Body of pancreas (tissue), 4 donors: ENCODE results near the gene GATAD2B.

Experiments
- CTCF ChIP-seq, 7 experiments: fragments of 450-650 bp in 4 of 7; fragments of 200-600 bp in 3 of 7; sonication (generic) in 3 of 7; IDR thresholded peaks; one replicate each; pipeline ENCODE4 v1.5.1; 2016 to 2019; ENCODE audit warnings: antibody characterized with exemption in 7 of 7
- POLR2A ChIP-seq, 3 donors: fragments of 450-650 bp; IDR thresholded peaks; one replicate each; pipeline ENCODE4 v1.6.1; 2016; ENCODE audit warnings: antibody characterized with exemption in 3 of 3, mild to moderate bottlenecking in 2 of 3

DNA sequence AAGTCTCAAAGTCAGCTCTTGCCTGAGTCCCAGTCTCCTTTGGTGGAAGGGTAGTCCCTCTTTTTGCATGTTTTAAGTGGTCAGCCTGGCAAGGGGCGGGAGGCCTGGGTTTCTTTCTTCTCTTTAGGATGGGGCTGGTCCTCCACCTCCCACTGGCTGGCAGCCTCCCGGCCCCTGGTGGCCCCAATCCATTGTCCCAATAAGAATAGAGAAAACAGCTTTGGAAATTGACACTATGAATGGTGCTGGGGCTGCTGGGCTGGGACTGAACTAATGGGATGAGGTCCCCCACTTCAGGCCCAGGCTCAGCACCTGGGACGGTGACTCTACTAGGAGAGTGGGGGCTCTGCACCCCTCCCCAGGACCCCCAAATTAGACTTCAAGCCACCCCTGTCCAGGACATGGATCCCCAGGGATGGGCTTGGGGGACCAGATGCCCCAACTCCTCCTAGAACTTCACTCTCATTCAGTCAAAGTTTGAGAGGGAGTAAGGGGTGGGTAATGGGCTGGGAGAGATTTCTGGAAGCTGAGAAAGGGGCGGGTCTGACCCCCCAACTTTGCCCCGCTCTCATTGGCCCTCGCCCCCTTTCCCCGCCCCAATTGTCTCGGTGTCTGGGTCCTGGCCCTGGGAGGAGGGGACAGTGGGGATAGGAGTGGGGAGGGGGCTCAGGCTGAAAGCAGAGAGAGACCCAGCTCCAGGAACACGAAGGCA lies 129.4 kb downstream of the GATAD2B start:
- TF ChIP-seq POLR2A (IDR thresholded peaks at IDR 0.05) (no peak), CTCF (IDR thresholded peaks at IDR 0.05) (no peak)
